GM12878 (cell line): ENCODE measurements around the gene TNS4. TPM values are rescaled to one million over a fixed set of nuclear protein-coding genes. Genes with fewer than 3 reads are reported as not detected.

Experiments used
- ATAC-seq: fragments of 200-7000 bp; cut with Tn5 transposase; 3 replicates; pipeline ENCODE4 v1.9.1; 2020; ENCODE audit warnings: mild to moderate bottlenecking, moderate library complexity
- BruUV-seq: library from RNA; stranded (reverse); fragments of 400-500 nt; replicated peaks from 2 replicates; lab custom pipeline; 2021; lab: Mats Ljungman, UMichigan
- CTCF ChIA-PET: fragments of 300-600 bp; sonication (Branson Sonifier 250); formaldehyde crosslinking; extraction: SDS; loops from one replicate; lab custom pipeline; 2021; ENCODE audit warnings: inconsistent platforms; lab: Yijun Ruan, JAX
- POLR2A ChIA-PET: fragments of 350-600 bp; formaldehyde crosslinking; extraction: SDS; loops from one replicate; lab custom pipeline; 2021; ENCODE audit warnings: inconsistent platforms; lab: Charles Lee
- RAD21 ChIA-PET: fragments of 300-600 bp; sonication (Branson Sonifier 250); formaldehyde crosslinking; loops from one replicate; lab custom pipeline; 2023; ENCODE audit warnings: antibody characterized with exemption; ENCODE audit not compliant: unreplicated experiment; lab: Charles Lee
- SMC1A ChIA-PET: fragments of 300-600 bp; sonication (Branson Sonifier 250); formaldehyde crosslinking; loops from one replicate; lab custom pipeline; 2023; ENCODE audit not compliant: unreplicated experiment, uncharacterized antibody; lab: Charles Lee
- DNase-seq: peaks from one replicate; pipeline ENCODE4 v3.0.0-alpha.2; 2011; ENCODE audit warnings: low read depth, low spot score
- FAIRE-seq: peaks from 3 replicates; lab custom pipeline; 2011; peaks lifted over from hg19 to GRCh38; lab: Jason Lieb, UNC
- H2AFZ ChIP-seq: 2 replicates; pipeline ENCODE4 v1.6.0; 2011; ENCODE audit warnings: low read depth, low read length, control low read depth; ENCODE audit not compliant: control insufficient read depth
- H3K27ac ChIP-seq: 2 replicates; pipeline ENCODE4 v1.5.1; 2011; ENCODE audit warnings: control low read depth; ENCODE audit not compliant: control insufficient read depth, insufficient read depth
- H3K27me3 ChIP-seq, 2 experiments: replicated peaks in 1 of 2; 2 replicates each; pipeline versions ENCODE4 v1.6.0 to v1.6.1; 2011; ENCODE audit warnings: low read length in 1 of 2; ENCODE audit not compliant: control insufficient read depth in 2 of 2, insufficient read depth in 2 of 2
- H3K36me3 ChIP-seq, 2 experiments: 2 replicates each; pipeline ENCODE4 v1.5.1; 2011; ENCODE audit warnings: low read length in 1 of 2; ENCODE audit not compliant: control insufficient read depth in 2 of 2, insufficient read depth in 2 of 2
- H3K4me1 ChIP-seq: 2 replicates; pipeline ENCODE4 v1.6.1; 2011; ENCODE audit warnings: mild to moderate bottlenecking, low read length, moderate library complexity, mixed read lengths; ENCODE audit not compliant: control insufficient read depth, insufficient read depth
- H3K4me2 ChIP-seq: 2 replicates; pipeline ENCODE4 v1.6.0; 2011; ENCODE audit warnings: control low read depth; ENCODE audit not compliant: control insufficient read depth, insufficient read depth
- H3K4me3 ChIP-seq: fragments of 200-600 bp; sonication (generic); 2 replicates; pipeline ENCODE4 v1.5.1; 2016
- H3K79me2 ChIP-seq: 2 replicates; pipeline ENCODE4 v1.6.0; 2011; ENCODE audit warnings: low read length; ENCODE audit not compliant: control insufficient read depth, insufficient read depth
- H3K9ac ChIP-seq: 2 replicates; pipeline ENCODE4 v1.8.0; 2011; ENCODE audit warnings: low read length, control low read depth, mixed read lengths; ENCODE audit not compliant: control insufficient read depth, insufficient read depth
- H3K9me3 ChIP-seq: replicated peaks from 3 replicates; pipeline ENCODE4 v1.5.1; 2011; ENCODE audit warnings: mild to moderate bottlenecking, low read length; ENCODE audit not compliant: control insufficient read depth, insufficient read depth
- H4K20me1 ChIP-seq: 2 replicates; pipeline ENCODE4 v1.6.0; 2011; ENCODE audit not compliant: control insufficient read depth, insufficient read depth
- BACH1 ChIP-seq: fragments of 450-650 bp; IDR thresholded peaks from 2 replicates; pipeline ENCODE4 v1.6.1; 2017; ENCODE audit warnings: mild to moderate bottlenecking, borderline replicate concordance
- BCL11A ChIP-seq: IDR thresholded peaks from 2 replicates; pipeline ENCODE4 v1.6.1; 2011; ENCODE audit warnings: low read depth, low read length
- BHLHE40 ChIP-seq, 2 experiments: fragments of 450-650 bp in 1 of 2; IDR thresholded peaks; 2 replicates each; pipeline ENCODE4 v1.6.1; 2011 to 2017; ENCODE audit warnings: low read depth in 2 of 2, borderline replicate concordance in 1 of 2, improper control_type of control experiment in 1 of 2, low read length in 1 of 2, mild to moderate bottlenecking in 1 of 2
- BMI1 ChIP-seq: fragments of 450-650 bp; IDR thresholded peaks from 2 replicates; pipeline ENCODE4 v1.6.1; 2016; ENCODE audit warnings: mild to moderate bottlenecking, moderate library complexity, borderline replicate concordance
- CBX5 ChIP-seq: sonication (generic); IDR thresholded peaks from 2 replicates; pipeline ENCODE4 v1.6.1; 2016; ENCODE audit warnings: low read depth, moderate library complexity, mild to moderate bottlenecking, inconsistent platforms
- CEBPZ ChIP-seq: fragments of 150-350 bp; IDR thresholded peaks from 2 replicates; pipeline ENCODE4 v1.6.1; 2016; ENCODE audit warnings: low read depth, low read length
- CREB1 ChIP-seq: IDR thresholded peaks from 2 replicates; pipeline ENCODE4 v1.6.1; 2012; ENCODE audit warnings: low read depth, mild to moderate bottlenecking, inconsistent platforms
- FOXM1 ChIP-seq: IDR thresholded peaks from 2 replicates; pipeline ENCODE4 v1.6.1; 2012; ENCODE audit warnings: low read depth, mild to moderate bottlenecking, inconsistent platforms, low read length, moderate library complexity
- JUNB ChIP-seq: IDR thresholded peaks from 2 replicates; pipeline ENCODE4 v1.6.1; 2016; ENCODE audit warnings: antibody characterized with exemption, mild to moderate bottlenecking
- MXI1 ChIP-seq: fragments of 150-350 bp; IDR thresholded peaks from 2 replicates; pipeline ENCODE4 v1.6.1; 2011; ENCODE audit warnings: low read depth, mild to moderate bottlenecking, inconsistent platforms, low read length, improper control_type of control experiment
- NFYB ChIP-seq: IDR thresholded peaks from 2 replicates; pipeline ENCODE4 v1.6.1; 2011; ENCODE audit warnings: low read depth, mild to moderate bottlenecking, low read length, improper control_type of control experiment, moderate library complexity; ENCODE audit not compliant: insufficient read depth
- SMAD5 ChIP-seq: IDR thresholded peaks from 2 replicates; pipeline ENCODE4 v1.6.1; 2016; ENCODE audit warnings: antibody characterized with exemption, low read depth
- STAT1 ChIP-seq: fragments of 450-650 bp; conservative IDR thresholded peaks from 2 replicates; pipeline ENCODE4 v1.6.1; 2014; ENCODE audit warnings: antibody characterized with exemption, mild to moderate bottlenecking
- SUPT20H ChIP-seq: IDR thresholded peaks from 2 replicates; pipeline ENCODE4 v1.6.1; 2011; ENCODE audit warnings: low read depth, mild to moderate bottlenecking, low read length, moderate library complexity, borderline replicate concordance; ENCODE audit not compliant: control insufficient read depth
- TAF1 ChIP-seq: IDR thresholded peaks from 2 replicates; pipeline ENCODE4 v1.6.1; 2011; ENCODE audit warnings: mild to moderate bottlenecking, low read depth, low read length, borderline replicate concordance
- TBL1XR1 ChIP-seq: IDR thresholded peaks from 2 replicates; pipeline ENCODE4 v1.6.1; 2012; ENCODE audit warnings: low read depth, low read length, improper control_type of control experiment
- TCF3 ChIP-seq: IDR thresholded peaks from 2 replicates; pipeline ENCODE4 v1.6.1; 2012; ENCODE audit warnings: low read depth, mild to moderate bottlenecking, low read length, borderline replicate concordance; ENCODE audit not compliant: insufficient read depth
- WRNIP1 ChIP-seq: IDR thresholded peaks from 2 replicates; pipeline ENCODE4 v1.6.1; 2011; ENCODE audit warnings: low read depth, low read length, improper control_type of control experiment, borderline replicate concordance
- ZNF24 ChIP-seq: fragments of 450-650 bp; IDR thresholded peaks from 2 replicates; pipeline ENCODE4 v1.6.1; 2017; ENCODE audit warnings: antibody characterized with exemption, mild to moderate bottlenecking
- WGBS: methylation state at CpG from one replicate; pipeline ENCODE4 v1.1.6; 2016; ENCODE audit warnings: low lambda C conversion rate; ENCODE audit not compliant: insufficient replicate concordance, insufficient coverage; ENCODE audit errors: missing lambda C conversion rate; 5-methylcytosine and 5-hydroxymethylcytosine counted together
- in situ Hi-C: fragments of 300-500 bp; cut with MboI; formaldehyde crosslinking; loops from 9 replicates; pipeline ENCODE4 v1.14.3; 2018; ENCODE audit warnings: mixed read lengths
- intact Hi-C: fragments of 100-400 bp; cut with micrococcal nuclease; formaldehyde crosslinking; loops from one replicate; pipeline ENCODE4 v1.14.2; 2022; ENCODE audit not compliant: unreplicated experiment
- polyA plus RNA-seq, 11 experiments: library from polyadenylated mRNA; depleted of rRNA in 4 of 11; unstranded in 6 of 11; stranded (reverse) in 5 of 11; fragments of >200 nt; fragmentation: Nextera tagmentation in 4 of 11; fragmentation: Illumina TruSeq in 1 of 11; extraction: Ambion mirVana in 4 of 11; extraction: Trizol in 1 of 11; gene quantifications; 1 replicate in 1 of 11; 2 replicates in 10 of 11; pipeline versions ENCODE4 v1.2.1 to v1.2.3, GENCODE V29; 2011 to 2016; ENCODE audit warnings: inconsistent platforms in 2 of 11, missing spikeins in 2 of 11, low read depth in 1 of 11
- total RNA-seq, 4 experiments: library from RNA; depleted of rRNA in 3 of 4; stranded (reverse); fragments of >200 nt in 3 of 4; fragmentation: Illumina TruSeq in 1 of 4; extraction: Trizol in 1 of 4; gene quantifications; 2 replicates each; pipeline versions ENCODE4 v1.2.1 to v1.2.3, GENCODE V29; 2013 to 2021
- TF ChIP-seq, protein P1 (sequence below): IDR thresholded peaks from 2 replicates; pipeline ENCODE4 v1.6.1; 2011; ENCODE audit warnings: low read depth, mild to moderate bottlenecking, low read length, moderate library complexity, borderline replicate concordance; ENCODE audit errors: extremely low read depth

The TNS4 gene
- total and polyA plus RNA-seq, 10 of the 15 experiments (the other 5 are each of a cell fraction or from before 2014, with no cell fraction given): 0.10 to 0.90 (median 0.68) TPM; not detected in 2

GRCh38 chr17:40454613-40454995, 46.8 kb downstream of the TNS4 start (continued):
- TF ChIP-seq BCL11A (no peak), BHLHE40 (IDR thresholded peaks at IDR 0.05; ENCODE audit: borderline replicate concordance in 1 of 2, low read depth in 2 of 2, low read length in 1 of 2) (no peak), TAF1 (no peak), CBX5 (no peak), FOXM1 (no peak), BMI1 (no peak), STAT1 (no peak), SMAD5 (no peak), TBL1XR1 (no peak)
- TF ChIP-seq, protein P1, sequence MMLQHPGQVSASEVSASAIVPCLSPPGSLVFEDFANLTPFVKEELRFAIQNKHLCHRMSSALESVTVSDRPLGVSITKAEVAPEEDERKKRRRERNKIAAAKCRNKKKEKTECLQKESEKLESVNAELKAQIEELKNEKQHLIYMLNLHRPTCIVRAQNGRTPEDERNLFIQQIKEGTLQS: no peak

GRCh38 chr17:40453881-40454612, 47.4 kb downstream of the TNS4 start:
- WGBS: 78% methylated on average over 19 of the region's 19 CpGs
- RAD21 ChIA-PET: interaction anchor here (0.5 kb wide), 1 partner anchor 12 kb away, joined by 3 read pairs; no protein-coding TSS in a partner anchor
- Histone ChIP-seq H3K9ac (no peak overlapping the region), H4K20me1 (no peaks in the 10 kb centered on the region), H3K27me3 (no peaks in the 10 kb centered on the region), H3K9me3 (no peaks in the 10 kb centered on the region), H3K4me3 (no peak overlapping the region), H3K4me2 (no peak overlapping the region), H3K36me3 (no peaks in the 10 kb centered on the region), H3K27ac (no peak overlapping the region), H2AFZ (no peak overlapping the region), H3K79me2 (no peaks in the 10 kb centered on the region), H3K4me1 (no peaks in the 10 kb centered on the region)
- DNase-seq (no peak), ATAC-seq (no peak), FAIRE-seq (no peak)
- CTCF ChIA-PET: no interaction called here
- BruUV-seq: no TSS peak
- TF ChIP-seq JUNB (no peak), NFYB (no peak), CEBPZ (no peak), WRNIP1 (no peak), SUPT20H (no peak), ZNF24 (no peak), MXI1 (no peak), BACH1 (no peak), TCF3 (no peak), CREB1 (no peak)
- SMC1A ChIA-PET: no interaction called here
- in situ Hi-C loops (no loop called here), intact Hi-C loops (no loop called here)
- POLR2A ChIA-PET: no interaction called here
